Gastrocnemius medialis (tissue), 4 donors: ENCODE results near the gene ASIC1. TPM values are rescaled to one million over a fixed set of nuclear protein-coding genes. Genes with fewer than 3 reads are reported as not detected.

Experiments used
- ATAC-seq, 2 donors: fragments of 150-250 bp; one replicate each; pipeline ENCODE4 v1.9.1; 2016
- DNase-seq, 2 donors: peaks; one replicate each; pipeline ENCODE4 v3.0.0-alpha.2; 2019
- H3K27ac ChIP-seq, 4 donors: fragments of 200-600 bp; sonication (generic); 1 replicate in 1 of 4; 2 replicates in 3 of 4; pipeline ENCODE4 v1.5.1; 2016 to 2018; ENCODE audit warnings: mild to moderate bottlenecking in 2 of 4, moderate library complexity in 1 of 4
- H3K27me3 ChIP-seq, 3 donors: fragments of 200-600 bp; sonication (generic) in 2 of 3; 1 replicate in 1 of 3; 2 replicates in 2 of 3; pipeline versions ENCODE4 v1.5.1 to v1.6.0; 2016 to 2019; ENCODE audit warnings: mild to moderate bottlenecking in 1 of 3, moderate library complexity in 1 of 3
- H3K36me3 ChIP-seq, 2 donors: fragments of 200-600 bp; sonication (generic) in 1 of 2; one replicate each; pipeline ENCODE4 v1.5.1; 2017 to 2018
- H3K4me1 ChIP-seq, 2 donors: fragments of 200-600 bp; sonication (generic) in 1 of 2; one replicate each; pipeline ENCODE4 v1.5.1; 2016 to 2017; ENCODE audit warnings: mild to moderate bottlenecking in 2 of 2
- H3K4me3 ChIP-seq, 4 donors: fragments of 200-600 bp; sonication (generic) in 3 of 4; 1 replicate in 1 of 4; 2 replicates in 3 of 4; pipeline ENCODE4 v1.5.1; 2016 to 2019; ENCODE audit warnings: mild to moderate bottlenecking in 2 of 4
- H3K9me3 ChIP-seq, 3 donors: fragments of 200-600 bp; sonication (generic) in 2 of 3; 1 replicate in 1 of 3; 2 replicates in 2 of 3; pipeline ENCODE4 v1.5.1; 2016 to 2019
- CTCF ChIP-seq, 5 experiments: fragments of 450-650 bp in 3 of 5; fragments of 200-600 bp in 2 of 5; sonication (generic) in 2 of 5; IDR thresholded peaks in 4 of 5; conservative IDR thresholded peaks in 1 of 5; 1 replicate in 4 of 5; 2 replicates in 1 of 5; pipeline ENCODE4 v1.5.1; 2016 to 2019; ENCODE audit warnings: antibody characterized with exemption in 5 of 5, mild to moderate bottlenecking in 3 of 5, moderate library complexity in 3 of 5
- POLR2A ChIP-seq, 2 donors: fragments of 450-650 bp; IDR thresholded peaks; one replicate each; pipeline ENCODE4 v1.6.1; 2017; ENCODE audit warnings: antibody characterized with exemption in 2 of 2, mild to moderate bottlenecking in 2 of 2, moderate library complexity in 2 of 2
- in situ Hi-C, 4 donors: fragments of 200-750 bp; cut with MboI; loops; one replicate each; pipeline versions ENCODE4 v1.15.0 to v1.8.0; 2017; ENCODE audit warnings: low sequenced_read_pairs in 4 of 4
- intact Hi-C: fragments of 100-400 bp; cut with DNase I; formaldehyde crosslinking; loops from one replicate; pipeline ENCODE4 v1.15.1; 2023; ENCODE audit warnings: low total_unique reads
- total RNA-seq, 4 donors: library from RNA; depleted of rRNA; stranded (reverse); fragments of >200 nt; gene quantifications; one replicate each; pipeline versions ENCODE4 v1.1.0 to v1.2.3, GENCODE V29; 2016

ASIC1 gene
- total RNA-seq, 4 donors from 2014 or later, result 0.15 to 0.53 TPM; not detected in 2

GRCh38 chr12:50055831-50056638 is 1.4 kb upstream of the ASIC1 start:
- TF ChIP-seq POLR2A (IDR thresholded peaks at IDR 0.05), result no peak
- peak; percentile 68 to 89 (median 85) for TF ChIP-seq CTCF (IDR thresholded peaks at IDR 0.05 in 4 of 5, conservative IDR thresholded peaks at IDR 0.05 in 1 of 5)
- peaks cover 14 to 15% of the 10 kb centered on the region in 2 donors for H3K4me1 ChIP-seq
- H3K36me3 ChIP-seq, result no peaks in the 10 kb centered on the region
- H3K9me3 ChIP-seq, result no peaks in the 10 kb centered on the region
- peak; percentile 21 to 44 for ATAC-seq
- H3K4me3 ChIP-seq, result no peak overlapping the region
- no peak overlapping the region for H3K27ac ChIP-seq
- no peak for DNase-seq
- peaks cover 3 to 11% (median 4%) of the 10 kb centered on the region in 3 donors for H3K27me3 ChIP-seq
- intact Hi-C loops, result loop anchor here (2.0 to 10.0 kb wide), 3 partner anchors 17 to 191 kb away; no protein-coding TSS in a partner anchor
- in situ Hi-C loops, result loop anchor here in 2 of 4 donors (5.0 kb wide), 2 partner anchors 79 to 84 kb away; partner anchors contain the start of gene AQP6 (in 1 of the 2)

GRCh38 chr12:50056639-50056976 is 788 bp upstream of the ASIC1 start:
- intact Hi-C loops (loop anchor here (2.0 to 10.0 kb wide), 3 partner anchors 18 to 192 kb away; no protein-coding TSS in a partner anchor), in situ Hi-C loops (loop anchor here in 2 of 4 donors (5.0 kb wide), 2 partner anchors 79 to 84 kb away; partner anchors contain the start of gene AQP6 (in 1 of the 2))
- Histone ChIP-seq H3K4me1 (peaks cover 14 to 15% of the 10 kb centered on the region in 2 donors), H3K9me3 (no peaks in the 10 kb centered on the region), H3K4me3 (peak overlapping the region; percentile 61 to 73 (median 72)), H3K27ac (no peak overlapping the region), H3K36me3 (no peaks in the 10 kb centered on the region), H3K27me3 (peaks cover 2 to 9% (median 4%) of the 10 kb centered on the region in 3 donors)
- DNase-seq (no peak), ATAC-seq (no peak)
- no peak for TF ChIP-seq CTCF (IDR thresholded peaks at IDR 0.05 in 4 of 5, conservative IDR thresholded peaks at IDR 0.05 in 1 of 5)

DNA sequence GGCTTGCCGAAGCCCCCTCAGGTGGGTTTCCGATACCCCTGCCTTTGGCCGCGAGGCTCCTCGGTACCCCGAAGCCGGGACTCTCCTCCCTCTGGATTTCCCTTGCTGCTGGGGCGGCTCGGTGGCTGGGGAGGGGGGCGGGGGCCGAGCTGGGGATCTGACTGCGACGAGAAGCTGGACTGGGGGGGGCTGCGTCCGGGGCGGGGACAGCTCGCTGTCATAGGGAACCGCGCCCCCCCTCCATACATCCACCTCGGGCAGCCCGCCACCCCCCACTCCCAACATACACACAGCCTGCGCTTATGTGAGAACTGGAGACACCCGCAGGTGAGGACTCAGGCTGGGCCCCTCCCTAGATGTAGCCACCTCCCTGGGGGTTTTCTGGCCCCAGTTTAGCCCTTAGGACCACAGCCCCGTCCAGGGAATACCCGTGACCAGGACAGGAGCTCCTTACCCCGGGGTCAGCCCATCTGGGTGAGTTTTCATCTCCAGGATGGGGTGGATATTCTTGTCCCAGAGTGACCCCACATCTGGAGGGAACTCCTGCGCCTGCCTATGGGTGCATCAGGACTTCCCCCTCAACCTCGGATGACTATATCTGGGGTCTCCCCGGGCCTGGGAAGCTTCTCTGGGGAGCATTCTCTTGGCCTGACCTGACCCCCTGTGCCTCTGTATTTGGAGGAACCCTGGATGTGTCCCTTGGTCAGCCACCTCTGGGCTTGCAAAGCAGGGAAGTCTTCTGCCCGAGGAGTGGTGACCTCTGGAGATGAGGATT is 687 bp downstream of the ASIC1 start:
- H3K4me3 ChIP-seq, result peak overlapping the region; percentile 61 to 73 (median 72)
- no peak for ATAC-seq
- no peak overlapping the region for H3K27ac ChIP-seq
- in situ Hi-C loops, result loop anchor here in 2 of 4 donors (5.0 kb wide), 2 partner anchors 81 to 86 kb away; partner anchors contain the start of gene AQP6 (in 1 of the 2)
- TF ChIP-seq CTCF (IDR thresholded peaks at IDR 0.05 in 4 of 5, conservative IDR thresholded peaks at IDR 0.05 in 1 of 5) (no peak), POLR2A (IDR thresholded peaks at IDR 0.05) (no peak)
- intact Hi-C loops, result loop anchor here (2.0 to 10.0 kb wide), 3 partner anchors 19 to 193 kb away; no protein-coding TSS in a partner anchor
- no peaks in the 10 kb centered on the region for H3K9me3 ChIP-seq
- H3K27me3 ChIP-seq, result peaks cover 0 to 9% (median 0%) of the 10 kb centered on the region in 3 donors
- peaks cover 14 to 15% of the 10 kb centered on the region in 2 donors for H3K4me1 ChIP-seq
- no peak for DNase-seq
- no peaks in the 10 kb centered on the region for H3K36me3 ChIP-seq

DNA sequence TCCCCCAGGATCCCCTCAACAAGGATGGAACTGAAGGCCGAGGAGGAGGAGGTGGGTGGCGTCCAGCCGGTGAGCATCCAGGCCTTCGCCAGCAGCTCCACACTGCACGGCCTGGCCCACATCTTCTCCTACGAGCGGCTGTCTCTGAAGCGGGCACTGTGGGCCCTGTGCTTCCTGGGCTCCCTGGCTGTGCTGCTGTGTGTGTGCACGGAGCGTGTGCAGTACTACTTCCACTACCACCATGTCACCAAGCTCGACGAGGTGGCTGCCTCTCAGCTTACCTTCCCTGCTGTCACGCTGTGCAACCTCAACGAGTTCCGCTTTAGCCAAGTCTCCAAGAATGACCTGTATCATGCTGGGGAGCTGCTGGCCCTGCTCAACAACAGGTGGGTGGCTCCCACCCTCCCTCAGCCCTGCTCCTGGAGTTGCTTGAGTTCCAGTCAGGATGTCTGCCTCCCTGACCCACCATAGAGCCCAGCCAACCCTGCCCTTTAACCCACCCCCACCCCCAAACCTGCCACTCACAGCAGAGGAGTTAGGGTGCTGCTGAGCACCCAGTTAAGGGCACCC is 1.4 kb downstream of the ASIC1 start:
- DNase-seq, result no peak
- H3K27ac ChIP-seq, result no peak overlapping the region
- no peak for TF ChIP-seq CTCF (IDR thresholded peaks at IDR 0.05 in 4 of 5, conservative IDR thresholded peaks at IDR 0.05 in 1 of 5)
- TF ChIP-seq POLR2A (IDR thresholded peaks at IDR 0.05), result no peak
- H3K36me3 ChIP-seq, result no peaks in the 10 kb centered on the region
- intact Hi-C loops, result loop anchor here (10.0 kb wide), 1 partner anchor 194 kb away; no protein-coding TSS in a partner anchor
- peaks cover 14 to 15% of the 10 kb centered on the region in 2 donors for H3K4me1 ChIP-seq
- ATAC-seq, result no peak
- no peak overlapping the region for H3K4me3 ChIP-seq
- in situ Hi-C loops, result loop anchor here in 2 of 4 donors (5.0 kb wide), 2 partner anchors 82 to 87 kb away; partner anchors contain the start of gene AQP6 (in 1 of the 2)
- no peaks in the 10 kb centered on the region for H3K9me3 ChIP-seq
- H3K27me3 ChIP-seq, result peaks cover 0 to 9% (median 0%) of the 10 kb centered on the region in 3 donors
